ENCODE measurements around the gene ROR1.

DNA sequence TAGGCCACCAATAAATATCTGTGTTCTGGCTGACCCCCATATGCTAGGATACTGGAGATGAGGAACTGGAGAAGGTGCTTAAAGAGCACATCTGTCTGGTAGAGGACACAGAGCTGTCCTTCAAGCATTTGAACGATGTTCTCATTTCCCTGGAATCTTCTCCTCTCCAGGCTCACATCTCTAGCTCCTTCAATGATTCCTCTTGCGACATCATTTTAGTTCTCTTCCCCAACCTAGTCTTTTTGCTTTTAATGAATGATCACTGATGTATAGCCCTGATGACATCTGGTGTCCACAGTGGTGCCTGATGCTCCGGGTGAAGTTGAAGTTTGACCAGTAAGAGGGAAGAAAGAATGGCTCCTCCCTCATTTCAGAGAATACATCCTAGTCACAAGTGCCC lies 348.8 kb downstream of the ROR1 start:
- TF ChIP-seq EZH2 (IDR thresholded peaks at IDR 0.05; ENCODE audit: borderline replicate concordance, insufficient read depth, low read depth, low read length, poor library complexity, severe bottlenecking): no peak
- TF ChIP-seq, protein P1, sequence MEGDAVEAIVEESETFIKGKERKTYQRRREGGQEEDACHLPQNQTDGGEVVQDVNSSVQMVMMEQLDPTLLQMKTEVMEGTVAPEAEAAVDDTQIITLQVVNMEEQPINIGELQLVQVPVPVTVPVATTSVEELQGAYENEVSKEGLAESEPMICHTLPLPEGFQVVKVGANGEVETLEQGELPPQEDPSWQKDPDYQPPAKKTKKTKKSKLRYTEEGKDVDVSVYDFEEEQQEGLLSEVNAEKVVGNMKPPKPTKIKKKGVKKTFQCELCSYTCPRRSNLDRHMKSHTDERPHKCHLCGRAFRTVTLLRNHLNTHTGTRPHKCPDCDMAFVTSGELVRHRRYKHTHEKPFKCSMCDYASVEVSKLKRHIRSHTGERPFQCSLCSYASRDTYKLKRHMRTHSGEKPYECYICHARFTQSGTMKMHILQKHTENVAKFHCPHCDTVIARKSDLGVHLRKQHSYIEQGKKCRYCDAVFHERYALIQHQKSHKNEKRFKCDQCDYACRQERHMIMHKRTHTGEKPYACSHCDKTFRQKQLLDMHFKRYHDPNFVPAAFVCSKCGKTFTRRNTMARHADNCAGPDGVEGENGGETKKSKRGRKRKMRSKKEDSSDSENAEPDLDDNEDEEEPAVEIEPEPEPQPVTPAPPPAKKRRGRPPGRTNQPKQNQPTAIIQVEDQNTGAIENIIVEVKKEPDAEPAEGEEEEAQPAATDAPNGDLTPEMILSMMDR (IDR thresholded peaks at IDR 0.05): no peak
